ENCODE measurements around the gene BICC1. TPM values are rescaled to one million over a fixed set of nuclear protein-coding genes. Genes with fewer than 3 reads are reported as not detected.

BICC1 gene
- polyA plus RNA-seq, 3 donors: 0.02 to 0.24 (median 0.14) TPM

DNA sequence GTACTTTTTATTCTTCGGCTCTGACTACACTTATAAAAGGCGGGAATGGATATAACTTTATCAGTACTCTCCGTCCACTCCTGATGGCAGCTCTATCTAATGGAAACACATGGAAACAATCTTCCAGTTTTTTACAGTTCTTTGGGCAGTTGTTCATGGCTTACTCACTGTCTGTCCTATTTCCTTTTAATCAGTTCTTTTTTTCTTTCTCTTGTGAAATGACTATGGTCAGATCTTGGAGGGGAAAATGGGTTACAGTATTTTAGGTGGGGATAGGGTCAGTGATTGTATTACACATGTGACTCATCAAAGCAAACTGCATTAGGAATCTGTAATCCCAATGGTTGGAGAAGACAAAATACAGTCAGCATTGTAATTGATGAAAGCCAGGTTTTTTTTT lies 112.4 kb downstream of the BICC1 start:
- Mint-ChIP-seq H3K9me3 (peaks cover 0 to 8% (median 0%) of the 10 kb centered on the region in 7 donors), H3K27me3 (ENCODE audit: low read depth in 3 of 3) (peaks cover 0 to 3% (median 1%) of the 10 kb centered on the region in 3 donors), H3K36me3 (no peaks in the 10 kb centered on the region), H3K4me3 (no peak overlapping the region), H3K27ac (peak overlapping the region in 1 of 7 donors; percentile 36), H3K4me1 (peaks cover 3% of the 10 kb centered on the region)
- Histone ChIP-seq H3K4me3 (replicated peaks in 1 of 3; ENCODE audit: low read depth in 2 of 3, low read length in 3 of 3) (no peak overlapping the region), H2AFZ (ENCODE audit: insufficient read depth, low read depth, low read length, poor library complexity, severe bottlenecking) (no peak overlapping the region), H3K27ac (ENCODE audit: low read depth in 1 of 2, low read length in 2 of 2) (no peak overlapping the region), H3K4me1 (ENCODE audit: control insufficient read depth in 1 of 2, insufficient read depth in 2 of 2, low read length in 2 of 2) (no peaks in the 10 kb centered on the region), H3K4me2 (replicated peaks; ENCODE audit: extremely low read depth, low read length, poor library complexity, severe bottlenecking) (no peak overlapping the region), H3K36me3 (replicated peaks in 1 of 2; ENCODE audit: control insufficient read depth in 1 of 2, insufficient read depth in 2 of 2, low read length in 2 of 2) (no peaks in the 10 kb centered on the region), H4K20me1 (ENCODE audit: insufficient read depth, low read length) (no peaks in the 10 kb centered on the region), H3K9me3 (replicated peaks in 1 of 2; ENCODE audit: control insufficient read depth in 1 of 2, insufficient read depth in 1 of 2, low read length in 2 of 2) (no peaks in the 10 kb centered on the region), H3K27me3 (ENCODE audit: control insufficient read depth in 2 of 2, insufficient read depth in 2 of 2, low read length in 2 of 2) (no peaks in the 10 kb centered on the region), H3K79me2 (ENCODE audit: insufficient read depth, low read length) (no peaks in the 10 kb centered on the region), H3K9ac (ENCODE audit: insufficient read depth, low read length, poor library complexity, severe bottlenecking) (no peak overlapping the region)
- intact Hi-C loops (cut with micrococcal nuclease): no loop called here
- DNase-seq: no peak
- no CpG with 5 or more reads among the region's 3 CpGs for WGBS (ENCODE audit: insufficient coverage)
- TF ChIP-seq, protein P1, sequence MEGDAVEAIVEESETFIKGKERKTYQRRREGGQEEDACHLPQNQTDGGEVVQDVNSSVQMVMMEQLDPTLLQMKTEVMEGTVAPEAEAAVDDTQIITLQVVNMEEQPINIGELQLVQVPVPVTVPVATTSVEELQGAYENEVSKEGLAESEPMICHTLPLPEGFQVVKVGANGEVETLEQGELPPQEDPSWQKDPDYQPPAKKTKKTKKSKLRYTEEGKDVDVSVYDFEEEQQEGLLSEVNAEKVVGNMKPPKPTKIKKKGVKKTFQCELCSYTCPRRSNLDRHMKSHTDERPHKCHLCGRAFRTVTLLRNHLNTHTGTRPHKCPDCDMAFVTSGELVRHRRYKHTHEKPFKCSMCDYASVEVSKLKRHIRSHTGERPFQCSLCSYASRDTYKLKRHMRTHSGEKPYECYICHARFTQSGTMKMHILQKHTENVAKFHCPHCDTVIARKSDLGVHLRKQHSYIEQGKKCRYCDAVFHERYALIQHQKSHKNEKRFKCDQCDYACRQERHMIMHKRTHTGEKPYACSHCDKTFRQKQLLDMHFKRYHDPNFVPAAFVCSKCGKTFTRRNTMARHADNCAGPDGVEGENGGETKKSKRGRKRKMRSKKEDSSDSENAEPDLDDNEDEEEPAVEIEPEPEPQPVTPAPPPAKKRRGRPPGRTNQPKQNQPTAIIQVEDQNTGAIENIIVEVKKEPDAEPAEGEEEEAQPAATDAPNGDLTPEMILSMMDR (IDR thresholded peaks at IDR 0.05): no peak

DNA sequence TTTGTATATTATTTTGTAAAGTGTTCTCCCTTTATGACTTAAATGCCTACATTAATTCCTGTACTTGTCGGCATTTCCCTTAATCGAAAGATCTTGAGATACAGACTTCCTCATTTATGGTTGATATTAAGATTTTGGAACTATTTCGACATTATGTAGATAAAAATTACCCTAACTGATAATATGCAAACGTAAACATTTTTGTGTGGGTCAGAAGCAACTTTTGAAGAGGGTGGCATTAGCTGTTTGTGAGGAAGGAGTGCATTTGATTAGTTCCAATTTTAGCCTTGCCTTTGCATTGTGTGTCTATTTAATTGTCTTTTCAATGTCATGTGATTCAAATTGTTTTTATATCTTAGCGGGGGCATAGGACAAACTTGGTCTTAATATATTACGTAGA lies 114.7 kb downstream of the BICC1 start:
- Mint-ChIP-seq H3K27ac (no peak overlapping the region), H3K36me3 (no peaks in the 10 kb centered on the region), H3K4me1 (peaks cover 3% of the 10 kb centered on the region), H3K9me3 (peaks cover 0 to 8% (median 0%) of the 10 kb centered on the region in 7 donors), H3K27me3 (ENCODE audit: low read depth in 3 of 3) (peaks cover 1 to 6% (median 1%) of the 10 kb centered on the region in 3 donors), H3K4me3 (no peak overlapping the region)
- Histone ChIP-seq H3K9me3 (replicated peaks in 1 of 2; ENCODE audit: control insufficient read depth in 1 of 2, insufficient read depth in 1 of 2, low read length in 2 of 2) (no peaks in the 10 kb centered on the region), H3K4me1 (ENCODE audit: control insufficient read depth in 1 of 2, insufficient read depth in 2 of 2, low read length in 2 of 2) (no peaks in the 10 kb centered on the region), H3K27me3 (ENCODE audit: control insufficient read depth in 2 of 2, insufficient read depth in 2 of 2, low read length in 2 of 2) (no peaks in the 10 kb centered on the region), H3K27ac (ENCODE audit: low read depth in 1 of 2, low read length in 2 of 2) (no peak overlapping the region), H3K79me2 (ENCODE audit: insufficient read depth, low read length) (no peaks in the 10 kb centered on the region), H3K4me2 (replicated peaks; ENCODE audit: extremely low read depth, low read length, poor library complexity, severe bottlenecking) (no peak overlapping the region), H3K4me3 (replicated peaks in 1 of 3; ENCODE audit: low read depth in 2 of 3, low read length in 3 of 3) (no peak overlapping the region), H2AFZ (ENCODE audit: insufficient read depth, low read depth, low read length, poor library complexity, severe bottlenecking) (no peak overlapping the region), H3K36me3 (replicated peaks in 1 of 2; ENCODE audit: control insufficient read depth in 1 of 2, insufficient read depth in 2 of 2, low read length in 2 of 2) (no peaks in the 10 kb centered on the region), H4K20me1 (ENCODE audit: insufficient read depth, low read length) (no peaks in the 10 kb centered on the region), H3K9ac (ENCODE audit: insufficient read depth, low read length, poor library complexity, severe bottlenecking) (no peak overlapping the region)
- no CpG with 5 or more reads among the region's 6 CpGs for WGBS (ENCODE audit: insufficient coverage)
- intact Hi-C loops (cut with micrococcal nuclease): no loop called here
- TF ChIP-seq, protein P1 (IDR thresholded peaks at IDR 0.05): no peak
- DNase-seq: no peak
